ENCODE data around the gene VPS51. TPM values are rescaled to one million over a fixed set of nuclear protein-coding genes. Genes with fewer than 3 reads are reported as not detected.
"Not testable (repeated sequence)": the region's sequence is repeated elsewhere in the genome, so short reads cannot be mapped to it uniquely, and the experiment has no call there.

VPS51 gene
- polyA plus RNA-seq, 1 donor: 162 TPM

DNA sequence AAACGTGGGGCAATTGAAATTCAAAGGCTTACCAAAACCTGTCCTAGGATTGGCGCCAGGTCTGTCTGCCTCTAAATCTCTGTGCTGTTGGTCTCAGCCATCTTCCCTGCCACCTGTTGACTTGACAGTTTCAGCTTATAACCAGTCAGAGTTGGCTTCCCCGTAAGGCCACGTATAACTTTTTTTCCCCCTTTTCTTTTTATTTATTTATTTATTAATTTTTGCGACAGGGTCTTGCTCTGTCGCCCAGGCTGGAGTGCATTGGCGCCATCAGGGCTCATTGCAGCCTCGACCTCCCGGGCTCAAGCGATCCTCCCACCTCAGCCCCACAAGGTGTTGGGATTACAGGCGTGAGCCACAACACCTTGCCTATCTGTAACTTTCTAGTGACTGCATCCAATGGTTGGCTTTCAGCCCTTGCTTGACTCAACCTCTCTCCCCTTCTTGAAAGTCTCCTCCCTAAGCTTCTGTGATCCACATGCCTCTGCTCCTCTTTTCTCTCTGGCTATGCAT is 39.7 kb downstream of the VPS51 start:
- no peak for DNase-seq

- DNase-seq: no peak
Measured at GRCh38 chr11:65136515-65137096, 40.6 kb downstream of the VPS51 start.

GRCh38 chr11:65141896-65142494 is 46.0 kb downstream of the VPS51 start:
- no peak for DNase-seq

- DNase-seq: no peak
Measured at GRCh38 chr11:65147352-65148075, 51.5 kb downstream of the VPS51 start.

GRCh38 chr11:65148657-65149056 is 52.6 kb downstream of the VPS51 start:
- DNase-seq: no peak

DNA sequence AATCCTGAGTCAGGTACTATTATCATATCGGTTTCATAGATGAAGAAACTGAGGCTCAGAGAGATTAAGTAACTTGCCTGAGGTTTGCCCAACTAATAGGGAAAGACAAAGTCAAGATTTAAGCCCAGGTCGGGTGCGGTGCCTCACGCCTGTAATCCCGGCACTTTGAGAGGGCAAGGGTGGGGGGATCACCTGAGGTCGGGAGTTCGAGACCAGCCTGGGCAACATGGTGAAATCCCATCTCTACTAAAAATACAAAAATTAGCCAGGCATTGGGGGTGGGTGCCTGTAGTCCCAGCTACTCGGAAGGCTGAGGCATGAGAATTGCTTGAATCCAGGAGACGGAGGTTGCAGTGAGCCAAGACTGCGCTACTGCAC is 54.1 kb downstream of the VPS51 start:
- DNase-seq: not testable (repeated sequence)

DNA sequence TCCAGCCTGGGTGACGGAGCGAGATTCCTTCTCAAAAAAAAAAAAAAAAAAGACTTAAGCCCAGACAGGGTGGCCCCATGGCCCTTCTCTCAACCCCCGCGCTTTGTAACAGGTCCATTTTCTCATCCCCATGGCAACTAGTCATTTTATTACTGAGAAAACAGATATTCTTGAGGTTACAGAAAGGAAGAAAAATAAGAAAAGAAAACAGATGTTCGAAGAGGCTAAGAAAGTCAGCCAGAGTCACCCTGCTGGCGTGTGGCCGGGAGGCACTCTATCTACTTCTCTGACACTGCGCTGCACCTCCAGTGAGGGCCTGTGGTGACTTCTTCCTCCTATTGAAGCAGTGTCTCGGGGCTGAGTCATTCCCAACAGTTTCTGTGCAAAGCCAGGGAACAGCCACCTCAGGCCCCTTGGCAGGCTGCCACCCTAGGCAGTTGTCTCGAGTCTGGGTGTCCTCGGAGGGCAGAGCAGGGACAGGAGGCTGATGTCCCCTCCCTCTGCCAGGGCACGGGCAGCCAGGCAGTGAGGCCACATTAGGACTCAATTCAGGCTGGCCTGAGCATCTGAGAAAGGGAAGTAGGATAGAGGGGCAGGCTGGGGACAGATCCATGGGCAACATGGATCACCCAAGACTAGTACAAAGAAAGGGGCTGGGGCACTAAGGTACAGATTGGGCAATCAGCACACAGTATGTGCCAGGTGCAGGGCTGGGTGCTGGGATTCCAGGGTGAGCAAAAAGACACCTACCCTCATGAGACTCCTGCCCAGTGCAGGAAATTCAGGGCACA is 54.7 kb downstream of the VPS51 start:
- peak; percentile 72 for DNase-seq

DNA sequence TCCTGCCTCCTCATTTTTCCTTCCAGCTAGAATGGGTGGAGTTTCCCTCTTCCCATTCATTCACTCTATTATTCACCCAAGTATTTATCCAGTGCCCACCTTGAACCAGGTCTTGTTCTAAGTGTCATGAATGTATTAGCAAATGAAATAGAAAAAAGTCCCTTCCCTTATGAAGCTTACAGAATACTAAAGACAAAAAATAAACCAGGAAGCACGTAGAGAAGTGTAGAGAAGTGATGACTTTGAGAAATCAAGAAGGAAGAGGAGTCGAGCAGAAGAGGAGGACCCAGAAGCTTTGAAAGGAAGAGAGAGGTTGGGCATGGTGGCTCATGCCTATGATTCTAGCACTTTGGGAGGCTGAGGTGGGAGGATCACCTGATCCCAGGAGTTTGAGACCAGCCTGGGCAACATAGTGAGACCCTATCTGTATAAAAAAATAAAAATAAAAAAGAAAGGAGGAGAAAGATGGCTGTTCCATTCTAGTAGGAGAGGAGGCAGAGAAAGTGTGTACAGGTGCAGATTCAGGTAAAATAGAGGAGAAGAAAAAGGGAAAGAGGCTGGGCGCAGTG is 55.4 kb downstream of the VPS51 start:
- DNase-seq: no peak

DNA sequence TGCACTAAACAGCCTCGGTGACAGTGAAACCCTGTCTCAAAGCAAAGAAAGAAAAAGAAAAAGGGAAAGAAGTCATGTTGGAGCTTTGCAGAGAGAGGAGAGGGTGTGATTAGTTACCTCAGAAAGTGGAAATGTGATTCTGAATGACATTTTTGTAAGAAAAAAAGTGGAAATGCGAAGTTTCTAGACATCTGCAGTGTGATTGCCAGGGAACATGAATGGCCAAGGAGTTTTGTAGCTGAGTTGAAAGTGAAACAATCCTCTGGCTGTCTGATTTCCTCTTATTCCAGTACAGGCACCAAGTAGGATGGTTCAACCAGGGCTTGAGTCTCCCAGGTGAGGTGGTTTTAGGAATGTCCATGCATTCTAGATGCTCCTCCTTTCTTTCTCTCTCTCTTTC is 56.1 kb downstream of the VPS51 start:
- DNase-seq: no peak

DNA sequence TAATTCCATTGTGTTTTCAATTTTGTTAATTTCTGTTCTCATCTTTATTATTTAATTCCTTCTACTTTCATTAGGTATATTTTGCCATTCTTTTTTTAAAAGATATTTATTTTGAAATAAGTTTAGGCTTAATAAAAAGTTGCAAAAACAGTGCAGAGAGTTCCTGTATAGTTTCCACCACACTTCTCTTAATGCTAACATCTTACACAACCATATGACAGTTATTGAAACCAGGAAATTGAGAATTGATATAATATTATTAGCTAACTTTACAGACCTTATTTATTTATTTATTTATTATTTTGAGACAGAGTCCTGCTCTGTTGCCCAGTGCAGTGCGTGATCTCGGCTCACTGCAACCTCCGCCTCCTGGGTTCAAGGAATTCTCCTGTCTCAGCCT is 60.2 kb downstream of the VPS51 start:
- no peak for DNase-seq

- no peak for DNase-seq
Measured at GRCh38 chr11:65156926-65157325, 60.9 kb downstream of the VPS51 start.

DNA sequence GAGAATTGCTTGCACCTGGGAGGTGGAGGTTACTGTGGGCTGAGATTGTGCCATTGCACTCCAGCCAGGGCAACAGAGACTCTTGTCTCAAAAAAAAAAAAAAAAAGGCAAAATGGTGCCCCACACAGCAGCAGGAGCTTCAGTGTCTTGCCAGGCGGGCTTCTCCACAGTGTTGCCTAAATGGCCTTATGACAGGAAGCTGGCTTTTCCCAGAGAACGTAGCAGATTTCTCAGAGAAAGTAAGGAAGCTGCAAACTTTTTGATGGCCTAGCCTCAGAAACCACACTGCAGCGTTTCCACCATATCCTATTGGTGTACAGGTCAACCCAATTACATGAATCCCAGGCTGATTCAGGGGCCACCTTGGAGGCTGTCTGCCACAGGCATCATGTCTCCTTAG is 61.3 kb downstream of the VPS51 start:
- DNase-seq: no peak

DNA sequence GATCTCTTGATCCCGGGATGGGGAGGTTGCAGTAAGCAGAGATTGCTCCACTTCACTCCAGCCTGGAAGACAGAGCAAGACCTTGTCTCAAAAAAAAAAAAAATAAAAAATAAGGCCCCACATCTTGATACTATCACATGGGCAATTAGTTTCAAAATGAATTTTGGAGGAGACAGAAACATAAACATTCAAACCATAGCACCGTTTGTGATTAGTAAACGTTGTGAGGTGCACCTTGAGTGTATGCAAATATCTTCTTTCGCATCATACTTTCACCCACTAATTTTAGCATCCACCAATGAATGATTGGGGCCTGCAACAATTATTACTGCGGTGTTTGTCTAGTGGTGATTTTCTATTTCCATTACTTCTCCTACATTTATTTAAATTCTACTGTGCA is 63.0 kb downstream of the VPS51 start:
- no peak for DNase-seq

DNA sequence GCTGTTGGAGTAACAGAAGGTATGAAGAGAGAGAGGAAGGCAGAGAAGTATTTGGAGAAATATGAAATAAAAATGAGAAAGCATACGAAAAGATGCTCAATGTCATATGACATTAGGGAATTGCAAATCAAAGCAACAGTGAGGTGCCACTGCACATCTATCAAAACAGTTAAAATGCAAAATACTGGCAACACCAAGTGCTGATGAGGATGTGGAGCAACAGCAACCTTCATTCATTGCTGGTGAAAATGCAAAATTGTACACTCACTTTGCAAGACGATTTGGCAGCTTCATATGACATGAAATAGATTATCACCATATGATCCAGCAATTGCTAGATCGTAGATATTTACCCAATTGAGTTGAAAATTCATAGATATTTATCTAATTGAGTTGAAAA is 64.6 kb downstream of the VPS51 start:
- DNase-seq: no peak

Other genes with a start within 250 kb of the VPS51 start
- 133 TPM for gene EHD1, start 217.6 kb upstream of the VPS51 start, polyA plus RNA-seq (ENCODE audit: insufficient read length)
- gene ATG2A, start 179.0 kb upstream of the VPS51 start, polyA plus RNA-seq (ENCODE audit: insufficient read length): 15.3 TPM
- gene PPP2R5B, start 171.5 kb upstream of the VPS51 start, polyA plus RNA-seq (ENCODE audit: insufficient read length): 11.5 TPM
- not detected for gene GPHA2, start 160.3 kb upstream of the VPS51 start, polyA plus RNA-seq (ENCODE audit: insufficient read length)
- gene MAJIN, start 124.1 kb upstream of the VPS51 start, polyA plus RNA-seq (ENCODE audit: insufficient read length): not detected
- gene BATF2, start 99.2 kb upstream of the VPS51 start, polyA plus RNA-seq (ENCODE audit: insufficient read length): 0.94 TPM
- gene ARL2, start 82.1 kb upstream of the VPS51 start, polyA plus RNA-seq (ENCODE audit: insufficient read length): 135 TPM
- gene SNX15, start 68.8 kb upstream of the VPS51 start, polyA plus RNA-seq (ENCODE audit: insufficient read length): 25.7 TPM
- gene SAC3D1, start 55.0 kb upstream of the VPS51 start, polyA plus RNA-seq (ENCODE audit: insufficient read length): 15.6 TPM
- 7.4 TPM for gene NAALADL1, start 37.7 kb upstream of the VPS51 start, polyA plus RNA-seq (ENCODE audit: insufficient read length)
- gene CDCA5, start 12.2 kb upstream of the VPS51 start, polyA plus RNA-seq (ENCODE audit: insufficient read length): 11.7 TPM
- 24.1 TPM for gene ZFPL1, start 12.0 kb upstream of the VPS51 start, polyA plus RNA-seq (ENCODE audit: insufficient read length)
- 13.1 TPM for gene TM7SF2, start 15.7 kb downstream of the VPS51 start, polyA plus RNA-seq (ENCODE audit: insufficient read length)
- 4.4 TPM for gene ZNHIT2, start 21.5 kb downstream of the VPS51 start, polyA plus RNA-seq (ENCODE audit: insufficient read length)
- 1,052 TPM for gene FAU, start 25.9 kb downstream of the VPS51 start, polyA plus RNA-seq (ENCODE audit: insufficient read length)
- 23.5 TPM for gene MRPL49, start 26.1 kb downstream of the VPS51 start, polyA plus RNA-seq (ENCODE audit: insufficient read length)
- gene SYVN1, start 38.3 kb downstream of the VPS51 start, polyA plus RNA-seq (ENCODE audit: insufficient read length): 41.1 TPM
- not detected for gene SPDYC, start 74.0 kb downstream of the VPS51 start, polyA plus RNA-seq (ENCODE audit: insufficient read length)
- gene CAPN1, start 85.7 kb downstream of the VPS51 start, polyA plus RNA-seq (ENCODE audit: insufficient read length): 99.7 TPM
- 36.5 TPM for gene POLA2, start 165.7 kb downstream of the VPS51 start, polyA plus RNA-seq (ENCODE audit: insufficient read length)
- 38.8 TPM for gene CDC42EP2, start 218.7 kb downstream of the VPS51 start, polyA plus RNA-seq (ENCODE audit: insufficient read length)
- 48.6 TPM for gene DPF2, start 237.6 kb downstream of the VPS51 start, polyA plus RNA-seq (ENCODE audit: insufficient read length)

Data from hindlimb muscle (tissue), 1 donor.